GM21447 (cell line): ENCODE measurements around the gene WWOX.
"Not testable (repeated sequence)": the region's sequence is repeated elsewhere in the genome, so short reads cannot be mapped to it uniquely, and the experiment has no call there.

Source experiments
- ATAC-seq: cut with Tn5 transposase; IDR thresholded peaks from one replicate; pipeline ENCODE4 v1.9.1; 2021; ENCODE audit not compliant: unreplicated experiment

The WWOX gene

GRCh38 chr16:79201436-79201835, 1102.0 kb downstream of the WWOX start:
- no peak for ATAC-seq

GRCh38 chr16:79202977-79203376, 1103.5 kb downstream of the WWOX start:
- no peak for ATAC-seq

GRCh38 chr16:79204486-79204885, 1105.0 kb downstream of the WWOX start:
- ATAC-seq = no peak

GRCh38 chr16:79206889-79207288, 1107.4 kb downstream of the WWOX start:
- no peak for ATAC-seq

GRCh38 chr16:79209308-79209707, 1109.9 kb downstream of the WWOX start:
- ATAC-seq = no peak

GRCh38 chr16:79210607-79211006, 1111.2 kb downstream of the WWOX start:
- ATAC-seq = no peak

GRCh38 chr16:79211586-79211985, 1112.1 kb downstream of the WWOX start:
- no peak for ATAC-seq

GRCh38 chr16:79212114-79212791, 1112.8 kb downstream of the WWOX start:
- no peak for ATAC-seq

- ATAC-seq = no peak
Measured at GRCh38 chr16:79213214-79213613, 1113.8 kb downstream of the WWOX start.

- no peak for ATAC-seq
Measured at GRCh38 chr16:79215289-79215688, 1115.8 kb downstream of the WWOX start.

GRCh38 chr16:79217375-79218011, 1118.0 kb downstream of the WWOX start:
- no peak for ATAC-seq

- ATAC-seq = no peak
Measured at GRCh38 chr16:79218351-79218750, 1118.9 kb downstream of the WWOX start.

GRCh38 chr16:79225994-79226393, 1126.5 kb downstream of the WWOX start:
- not testable (repeated sequence) for ATAC-seq

- ATAC-seq = no peak
Measured at GRCh38 chr16:79229361-79229760, 1129.9 kb downstream of the WWOX start.

GRCh38 chr16:79245700-79246099, 1146.2 kb downstream of the WWOX start:
- ATAC-seq = not testable (repeated sequence)

GRCh38 chr16:79247386-79247785, 1147.9 kb downstream of the WWOX start:
- no peak for ATAC-seq

- no peak for ATAC-seq
Measured at GRCh38 chr16:79248351-79248750, 1148.9 kb downstream of the WWOX start.

- ATAC-seq = no peak
Measured at GRCh38 chr16:79250502-79251098, 1151.1 kb downstream of the WWOX start.

GRCh38 chr16:79253100-79253631, 1153.7 kb downstream of the WWOX start:
- ATAC-seq = no peak

- no peak for ATAC-seq
Measured at GRCh38 chr16:79257953-79258490, 1158.6 kb downstream of the WWOX start.

- ATAC-seq = not testable (repeated sequence)
Measured at GRCh38 chr16:79260890-79261289, 1161.4 kb downstream of the WWOX start.

- no peak for ATAC-seq
Measured at GRCh38 chr16:79261481-79261940, 1162.1 kb downstream of the WWOX start.
